Cerebellar cortex (tissue), 1 donor: ENCODE results near the gene ZKSCAN1.

Experiments used
- DNase-seq: peaks from one replicate; pipeline ENCODE4 v3.0.0-alpha.2; 2015; ENCODE audit warnings: low spot score

ZKSCAN1 gene

DNA sequence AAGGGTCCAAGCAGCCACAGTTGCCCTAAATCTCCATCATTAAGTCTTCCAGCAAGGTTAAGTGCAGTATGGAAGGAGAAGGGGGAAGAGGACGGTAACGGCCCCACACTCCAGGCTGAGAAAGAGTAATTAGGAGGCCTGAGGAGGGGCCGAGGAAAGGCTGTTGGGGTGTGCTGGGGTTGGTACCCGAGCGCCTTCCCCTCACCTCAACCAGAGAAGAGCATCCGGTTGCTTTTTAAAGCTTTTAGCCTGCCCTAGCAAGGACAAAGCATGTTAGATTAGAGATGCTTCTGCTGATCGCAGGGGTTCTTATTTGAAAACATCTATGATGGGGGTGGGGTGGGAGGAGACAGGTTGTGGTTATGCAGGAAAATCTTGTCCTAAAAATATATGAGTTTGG lies 25.2 kb downstream of the ZKSCAN1 start:
- no peak for DNase-seq

GRCh38 chr7:100044718-100045117 lies 29.3 kb downstream of the ZKSCAN1 start:
- DNase-seq: no peak

GRCh38 chr7:100048680-100049079 lies 33.3 kb downstream of the ZKSCAN1 start:
- no peak for DNase-seq

DNA sequence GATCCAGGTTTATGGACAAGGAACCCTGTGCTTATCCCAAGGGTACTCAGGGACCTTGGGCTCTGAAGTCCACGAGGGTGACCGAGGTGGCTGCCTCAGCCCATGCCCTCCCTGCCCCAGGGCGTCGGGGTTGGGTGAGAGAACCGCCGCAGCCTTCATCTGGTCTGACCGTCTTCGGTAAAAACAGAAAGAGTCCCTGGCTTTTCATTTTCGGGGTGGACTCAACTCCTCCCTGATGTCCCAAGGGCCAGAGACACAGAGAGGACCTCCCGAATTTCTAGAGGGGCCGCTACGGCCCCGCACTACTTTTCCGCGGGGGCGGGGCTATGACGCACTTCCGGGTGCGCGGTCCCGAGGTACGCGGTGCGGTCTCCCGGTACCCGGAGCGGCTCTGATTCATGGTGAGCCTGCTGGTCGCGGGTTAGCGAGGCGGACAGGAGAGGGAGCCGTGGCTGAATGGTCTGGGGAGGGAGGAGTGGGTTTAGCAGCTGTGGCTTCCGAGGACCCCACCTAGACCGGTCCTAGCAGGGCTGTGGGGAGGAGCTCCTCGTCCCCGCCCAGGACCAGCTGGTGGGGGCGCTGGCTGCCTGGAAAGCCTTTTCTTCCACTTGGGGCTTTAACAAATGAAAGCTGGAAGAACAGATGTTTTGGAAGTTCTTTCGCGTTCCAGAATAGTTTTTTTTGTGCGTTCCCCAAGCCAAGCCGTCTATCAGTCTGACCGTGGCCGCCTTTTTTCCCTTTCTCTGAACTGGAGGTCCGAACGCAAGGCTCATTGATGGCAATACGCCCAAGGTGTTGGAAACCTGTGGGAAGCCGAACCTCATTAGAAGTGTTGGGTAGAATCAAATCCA lies 34.3 kb downstream of the ZKSCAN1 start, which contains the start of gene ZSCAN21:
ZSCAN21 (plus strand) TSS at position 334 of the 851 bp plus-strand sequence. CDS start 7,233 bp downstream, outside the sequence.
- peak; percentile 87 for DNase-seq

GRCh38 chr7:100051611-100052010 lies 36.2 kb downstream of the ZKSCAN1 start:
- no peak for DNase-seq

- DNase-seq: peak; percentile 63
These were observed 37.8 kb downstream of the ZKSCAN1 start for GRCh38 chr7:100053215-100053614.

DNA sequence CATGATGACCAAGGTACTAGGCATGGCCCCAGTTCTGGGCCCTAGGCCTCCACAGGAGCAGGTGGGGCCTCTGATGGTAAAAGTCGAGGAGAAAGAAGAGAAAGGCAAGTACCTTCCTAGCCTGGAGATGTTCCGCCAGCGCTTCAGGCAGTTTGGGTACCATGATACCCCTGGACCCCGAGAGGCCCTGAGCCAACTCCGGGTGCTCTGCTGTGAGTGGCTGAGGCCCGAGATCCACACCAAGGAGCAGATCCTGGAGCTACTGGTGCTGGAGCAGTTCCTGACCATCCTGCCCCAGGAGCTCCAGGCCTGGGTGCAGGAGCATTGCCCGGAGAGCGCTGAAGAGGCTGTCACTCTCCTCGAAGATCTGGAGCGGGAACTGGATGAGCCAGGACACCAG lies 41.6 kb downstream of the ZKSCAN1 start:
- no peak for DNase-seq

DNA sequence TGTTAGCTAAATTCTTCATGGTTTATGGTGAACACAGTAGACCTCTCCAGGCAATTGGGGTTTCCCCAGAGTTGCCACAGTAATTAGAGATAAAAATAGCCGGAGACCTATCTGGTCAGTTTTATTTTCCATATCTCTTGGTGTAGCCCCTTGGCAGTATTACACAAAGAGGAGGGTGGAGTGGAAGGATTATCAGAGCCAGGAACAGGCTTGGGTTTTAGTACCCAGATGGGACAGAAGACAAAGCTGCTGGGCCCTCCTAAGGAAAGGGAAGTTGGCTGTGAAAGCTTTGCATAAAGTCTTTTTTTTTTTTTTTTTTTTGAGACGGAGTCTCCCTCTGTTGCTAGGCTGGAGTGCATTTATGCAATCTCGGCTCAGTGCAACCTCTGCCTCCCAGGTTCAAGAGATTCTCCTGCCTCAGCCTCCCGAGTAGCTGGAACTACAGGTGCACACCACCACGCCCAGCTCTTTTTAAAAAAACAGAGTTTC lies 43.9 kb downstream of the ZKSCAN1 start:
- DNase-seq: no peak

DNA sequence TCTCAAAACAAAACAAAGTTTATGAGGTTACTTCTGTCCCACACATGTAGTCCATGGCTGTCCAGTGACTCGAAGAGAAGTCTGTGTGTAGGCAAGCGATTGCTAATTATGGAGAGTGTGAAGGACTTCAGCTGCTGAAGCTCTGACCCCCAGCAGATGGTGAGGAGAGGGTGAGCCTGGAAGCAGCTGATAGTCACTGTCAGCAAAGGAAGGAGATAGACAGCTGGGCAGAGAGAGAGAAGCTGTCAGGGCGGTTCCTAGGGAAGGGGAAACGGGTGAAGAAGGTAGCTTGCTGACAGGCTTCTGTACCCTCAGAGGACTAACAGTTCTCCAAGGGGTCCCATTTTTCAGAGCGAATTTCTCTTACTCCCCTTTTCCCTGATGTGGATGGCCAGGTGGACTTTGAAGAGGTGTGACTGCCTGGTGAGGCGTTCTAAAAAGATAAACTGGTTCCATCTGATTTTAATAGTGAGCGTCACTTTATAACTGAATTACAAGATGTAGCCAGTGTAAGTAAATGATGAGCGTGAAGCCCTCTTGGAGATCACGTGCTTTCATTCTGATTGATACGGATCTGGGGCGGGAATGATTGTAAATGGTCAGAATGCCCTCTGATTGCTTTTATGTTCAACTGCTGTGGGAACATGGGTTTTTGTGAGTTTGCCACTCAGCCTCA lies 46.3 kb downstream of the ZKSCAN1 start:
- DNase-seq: no peak

DNA sequence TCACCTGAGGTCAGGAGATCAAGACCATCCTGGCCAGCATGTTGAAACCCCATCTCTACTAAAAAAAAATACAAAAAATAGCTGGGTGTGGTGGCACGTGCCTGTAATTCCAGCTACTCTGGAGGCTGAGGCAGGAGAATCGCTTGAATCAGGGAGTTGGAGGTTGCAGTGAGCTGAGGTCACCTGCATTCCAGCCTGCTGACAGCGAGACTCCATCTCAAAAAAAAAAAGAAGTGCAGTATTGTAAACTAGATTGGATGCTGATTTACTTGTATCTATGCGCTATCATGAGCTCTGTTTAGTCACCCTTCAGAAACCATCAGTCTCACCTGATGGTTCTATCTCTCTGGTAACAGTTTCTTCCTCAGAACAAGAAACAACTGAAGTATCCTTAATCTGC lies 48.0 kb downstream of the ZKSCAN1 start:
- DNase-seq: no peak

- DNase-seq: no peak
These were observed 48.8 kb downstream of the ZKSCAN1 start for GRCh38 chr7:100064162-100064561.

DNA sequence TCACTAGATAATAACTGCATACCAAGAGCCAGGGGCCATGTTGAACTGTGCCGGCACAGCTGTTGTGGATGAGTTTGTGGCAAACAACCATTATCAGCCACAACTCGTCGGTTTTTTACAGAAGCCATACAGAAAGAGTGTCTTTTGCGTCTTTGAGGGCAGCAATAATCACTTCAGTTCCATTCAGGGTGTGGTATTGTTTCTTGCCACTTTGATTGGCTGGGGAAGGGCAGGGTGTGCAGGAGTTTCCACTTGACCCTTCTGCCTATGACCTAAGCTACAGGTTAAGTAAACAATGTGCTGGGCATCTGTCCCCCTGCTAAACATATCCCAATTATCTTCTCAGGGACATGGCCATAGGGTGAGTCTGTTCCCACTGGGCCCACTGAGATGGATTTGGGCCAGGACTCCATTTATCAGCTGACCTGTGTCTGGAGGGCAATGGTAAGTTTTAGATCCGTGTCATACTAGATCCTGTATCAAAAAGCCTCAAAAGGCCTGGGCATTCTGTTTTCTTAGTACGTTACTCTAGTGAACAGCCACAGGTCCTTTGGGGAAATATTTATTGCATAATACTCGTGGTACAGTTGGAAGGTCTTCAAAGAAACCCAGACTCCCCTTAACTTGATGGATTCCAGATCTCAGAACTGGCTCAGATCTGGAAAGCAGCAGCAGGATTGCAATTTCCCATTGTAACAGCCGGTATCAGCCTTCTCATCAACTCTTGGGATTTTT lies 50.2 kb downstream of the ZKSCAN1 start:
- no peak for DNase-seq

DNA sequence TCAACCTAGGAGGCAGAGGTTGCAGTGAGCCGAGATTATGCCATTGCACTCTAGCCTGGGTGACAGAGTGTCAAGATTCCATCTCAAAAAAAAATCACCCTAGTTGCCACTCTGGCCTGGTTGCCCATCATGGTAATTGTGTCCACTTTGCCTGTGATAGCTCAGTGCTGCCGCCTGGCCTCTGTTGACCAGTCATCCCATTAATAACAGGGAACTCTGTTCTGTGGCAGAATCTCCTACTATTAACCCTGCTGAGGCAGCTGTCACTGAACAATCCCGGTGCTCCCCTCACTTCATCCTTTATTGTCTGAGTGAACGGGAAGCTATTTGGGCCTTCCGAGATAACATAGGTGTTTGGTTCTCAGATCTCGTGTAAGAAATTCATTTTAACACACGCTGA lies 51.6 kb downstream of the ZKSCAN1 start:
- no peak for DNase-seq

DNA sequence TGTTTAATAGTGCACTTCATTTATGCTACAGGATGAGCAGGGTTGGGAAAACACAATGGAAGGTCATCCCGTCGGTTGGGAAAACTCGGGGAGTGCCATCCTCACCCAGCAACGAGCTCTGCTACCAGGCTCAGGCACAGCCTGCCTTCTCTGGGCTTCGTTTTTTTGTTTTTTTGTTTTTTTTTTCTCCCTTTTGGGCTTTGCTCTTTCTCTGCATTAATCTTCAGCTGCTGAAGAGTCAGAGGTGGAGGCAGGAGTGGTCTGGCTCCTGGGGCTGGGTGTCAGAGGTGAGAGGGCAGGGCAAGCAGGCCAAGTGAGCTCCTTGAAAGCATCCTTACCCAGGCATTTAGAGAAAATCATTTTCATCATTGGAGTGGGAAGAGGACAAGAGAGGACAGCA lies 54.6 kb downstream of the ZKSCAN1 start:
- no peak for DNase-seq

GRCh38 chr7:100071018-100071723 lies 55.8 kb downstream of the ZKSCAN1 start:
- DNase-seq: no peak

GRCh38 chr7:100072462-100072861 lies 57.1 kb downstream of the ZKSCAN1 start:
- DNase-seq: no peak

DNA sequence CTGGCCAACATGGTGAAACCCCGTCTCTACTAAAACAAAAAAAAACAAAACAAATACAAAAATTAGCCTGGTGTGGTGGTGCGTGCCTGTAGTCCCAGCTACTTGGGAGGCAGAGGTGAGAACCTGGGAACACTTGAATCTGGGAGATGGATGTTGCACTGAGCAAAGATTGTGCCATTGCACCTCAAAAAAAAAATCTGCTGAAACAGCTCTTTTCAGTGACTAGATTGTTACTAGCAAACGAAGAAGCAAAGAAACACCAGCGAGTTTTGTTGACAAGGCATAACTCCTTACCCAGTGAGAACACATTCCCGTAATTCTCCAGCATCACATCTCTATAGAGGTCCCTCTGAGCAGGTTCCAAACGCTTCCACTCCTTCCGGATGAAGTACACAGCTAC lies 59.4 kb downstream of the ZKSCAN1 start:
- no peak for DNase-seq

DNA sequence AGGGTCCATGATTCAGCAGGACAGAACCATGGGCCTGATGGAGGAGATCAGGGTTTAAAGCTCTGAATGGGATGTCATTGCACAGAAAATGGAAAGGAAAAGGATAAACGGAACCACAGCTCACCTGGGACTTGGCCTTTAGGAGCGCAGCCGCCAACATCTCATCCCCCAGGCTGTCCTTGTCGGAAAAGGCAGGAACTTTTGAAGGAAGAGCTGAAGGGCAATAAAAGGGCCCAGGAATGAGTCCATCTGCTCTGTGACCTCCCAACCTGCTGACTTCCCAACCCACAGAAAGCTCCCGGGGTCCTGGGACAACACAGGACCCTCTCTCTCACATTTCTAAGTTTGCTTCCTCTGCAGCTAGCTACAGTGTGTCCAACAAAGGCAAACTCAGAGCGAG lies 60.0 kb downstream of the ZKSCAN1 start:
- no peak for DNase-seq

DNA sequence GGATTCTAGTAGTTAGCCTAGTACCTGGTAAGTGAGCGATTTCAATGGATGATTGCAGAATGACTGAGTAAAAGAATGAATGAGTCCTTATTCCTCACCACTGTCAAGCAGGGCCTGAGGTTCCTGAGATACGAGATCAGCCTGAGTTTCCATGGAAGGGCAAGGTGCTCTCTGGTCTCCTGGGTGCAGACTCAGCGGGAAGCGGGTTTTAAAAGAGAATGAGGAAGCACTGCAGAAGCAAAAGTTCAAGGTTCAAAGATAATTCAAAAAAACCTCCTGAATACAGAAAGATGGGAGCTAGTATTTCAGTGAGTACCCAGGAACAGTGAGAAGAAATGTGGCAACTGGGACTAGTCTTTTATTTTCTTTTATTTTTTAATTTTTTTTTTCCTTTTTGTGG lies 61.8 kb downstream of the ZKSCAN1 start:
- DNase-seq: no peak

GRCh38 chr7:100079024-100079560 lies 63.7 kb downstream of the ZKSCAN1 start:
- no peak for DNase-seq

DNA sequence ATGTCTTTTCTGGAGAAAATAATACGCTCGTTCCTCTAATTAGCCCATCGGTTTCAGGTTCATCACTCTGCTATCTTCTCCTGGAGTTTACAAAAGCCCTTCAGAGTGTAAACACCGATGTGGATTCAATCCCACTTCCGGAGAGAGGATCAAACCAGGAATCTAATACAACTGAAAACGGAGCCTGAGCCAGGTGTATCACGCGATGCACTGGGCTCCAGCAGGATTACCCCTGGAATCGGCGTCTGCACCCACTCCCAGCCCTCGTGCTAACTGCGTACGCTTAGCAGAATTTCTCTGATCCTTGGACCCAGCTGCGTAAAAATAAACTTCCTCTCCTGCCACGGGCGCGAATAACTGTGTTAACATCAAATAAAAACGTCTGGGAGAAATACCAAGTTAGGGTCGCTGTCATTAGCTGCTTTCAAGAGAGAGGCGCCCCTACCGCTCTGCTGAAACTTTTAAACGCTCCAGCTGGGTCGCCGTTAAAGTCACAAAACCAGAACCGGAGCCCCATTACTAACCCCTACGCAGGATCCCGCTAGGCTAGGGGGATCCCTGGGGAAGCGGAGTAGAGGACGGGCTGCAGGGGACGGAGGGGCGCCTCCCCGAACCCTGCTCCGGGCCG lies 65.6 kb downstream of the ZKSCAN1 start:
- no peak for DNase-seq
